GM13976 (cell line): ENCODE data around the gene CUEDC2.

ENCODE experiments used
- DNase-seq: peaks from one replicate; pipeline ENCODE4 v3.0.0; 2012; ENCODE audit warnings: low spot score
- in situ Hi-C: fragments of 300-500 bp; cut with MboI; formaldehyde crosslinking; loops from one replicate; pipeline ENCODE4 v1.12.0; 2022; ENCODE audit warnings: low sequenced_read_pairs, mixed read lengths, inconsistent platforms; ENCODE audit not compliant: unreplicated experiment
- TF ChIP-seq, protein P1 (sequence below): IDR thresholded peaks from 2 replicates; pipeline ENCODE4 v1.5.1; 2012; ENCODE audit warnings: borderline replicate concordance, mild to moderate bottlenecking; ENCODE audit not compliant: insufficient read depth; ENCODE audit errors: extremely low read depth, missing control alignments, control extremely low read depth

CUEDC2 gene

DNA sequence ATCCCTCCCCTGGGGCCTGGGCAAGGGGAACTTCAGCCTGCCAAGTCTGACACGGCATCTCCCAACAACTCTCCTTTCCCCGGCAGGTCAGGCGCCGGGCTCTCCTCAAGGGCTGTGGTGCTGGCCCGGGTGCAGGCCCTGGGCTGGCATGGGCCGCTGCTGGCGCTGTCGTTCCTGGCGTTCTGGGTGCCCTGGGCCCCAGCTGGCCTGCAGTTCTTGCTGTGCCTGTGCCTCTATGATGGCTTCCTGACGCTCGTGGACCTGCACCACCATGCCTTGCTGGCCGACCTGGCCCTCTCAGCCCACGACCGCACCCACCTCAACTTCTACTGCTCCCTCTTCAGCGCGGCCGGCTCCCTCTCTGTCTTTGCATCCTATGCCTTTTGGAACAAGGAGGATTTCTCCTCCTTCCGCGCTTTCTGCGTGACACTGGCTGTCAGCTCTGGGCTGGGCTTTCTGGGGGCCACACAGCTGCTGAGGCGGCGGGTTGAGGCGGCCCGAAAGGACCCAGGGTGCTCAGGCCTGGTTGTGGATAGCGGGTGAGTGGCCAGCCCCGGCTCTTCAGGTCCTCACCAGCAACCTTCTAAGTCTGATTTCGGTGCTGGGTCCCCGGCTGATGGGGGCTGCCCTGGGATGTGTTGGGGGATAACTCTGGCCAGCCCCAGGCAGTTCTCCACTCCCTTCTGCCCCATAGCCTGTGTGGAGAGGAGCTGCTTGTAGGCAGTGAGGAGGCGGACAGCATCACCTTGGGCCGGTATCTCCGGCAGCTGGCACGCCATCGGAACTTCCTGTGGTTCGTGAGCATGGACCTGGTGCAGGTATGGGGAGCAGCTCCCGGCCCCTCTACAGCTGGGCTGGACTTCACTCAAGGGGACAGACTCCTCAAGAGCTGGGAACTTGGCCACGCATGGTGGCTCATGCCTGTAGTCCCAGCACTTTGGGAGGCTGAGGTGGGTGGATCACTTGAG is 38.5 kb upstream of the CUEDC2 start:
- no peak for DNase-seq
- in situ Hi-C loops: no loop called here
- TF ChIP-seq, protein P1, sequence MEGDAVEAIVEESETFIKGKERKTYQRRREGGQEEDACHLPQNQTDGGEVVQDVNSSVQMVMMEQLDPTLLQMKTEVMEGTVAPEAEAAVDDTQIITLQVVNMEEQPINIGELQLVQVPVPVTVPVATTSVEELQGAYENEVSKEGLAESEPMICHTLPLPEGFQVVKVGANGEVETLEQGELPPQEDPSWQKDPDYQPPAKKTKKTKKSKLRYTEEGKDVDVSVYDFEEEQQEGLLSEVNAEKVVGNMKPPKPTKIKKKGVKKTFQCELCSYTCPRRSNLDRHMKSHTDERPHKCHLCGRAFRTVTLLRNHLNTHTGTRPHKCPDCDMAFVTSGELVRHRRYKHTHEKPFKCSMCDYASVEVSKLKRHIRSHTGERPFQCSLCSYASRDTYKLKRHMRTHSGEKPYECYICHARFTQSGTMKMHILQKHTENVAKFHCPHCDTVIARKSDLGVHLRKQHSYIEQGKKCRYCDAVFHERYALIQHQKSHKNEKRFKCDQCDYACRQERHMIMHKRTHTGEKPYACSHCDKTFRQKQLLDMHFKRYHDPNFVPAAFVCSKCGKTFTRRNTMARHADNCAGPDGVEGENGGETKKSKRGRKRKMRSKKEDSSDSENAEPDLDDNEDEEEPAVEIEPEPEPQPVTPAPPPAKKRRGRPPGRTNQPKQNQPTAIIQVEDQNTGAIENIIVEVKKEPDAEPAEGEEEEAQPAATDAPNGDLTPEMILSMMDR: no peak

DNA sequence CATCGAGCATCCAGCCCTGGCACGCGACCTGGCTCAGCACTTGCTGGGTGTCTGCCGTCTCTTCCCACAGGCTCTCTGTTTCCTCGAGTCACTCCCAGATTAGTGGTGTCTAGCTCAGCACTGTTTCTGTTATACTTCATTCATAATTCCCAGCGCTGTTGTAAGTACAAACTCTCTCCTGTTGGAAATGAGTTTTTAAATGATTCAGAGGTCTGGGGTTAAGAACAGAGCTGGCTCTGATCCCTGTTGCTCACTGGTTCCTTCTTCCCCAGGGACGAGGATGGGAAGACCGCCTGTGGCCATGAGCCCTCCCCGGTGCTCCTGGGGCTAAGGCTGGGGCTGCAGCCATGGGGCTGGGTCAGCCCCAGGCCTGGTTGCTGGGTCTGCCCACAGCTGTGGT is 36.3 kb upstream of the CUEDC2 start:
- in situ Hi-C loops: no loop called here
- no peak for DNase-seq
- TF ChIP-seq, protein P1: no peak

DNA sequence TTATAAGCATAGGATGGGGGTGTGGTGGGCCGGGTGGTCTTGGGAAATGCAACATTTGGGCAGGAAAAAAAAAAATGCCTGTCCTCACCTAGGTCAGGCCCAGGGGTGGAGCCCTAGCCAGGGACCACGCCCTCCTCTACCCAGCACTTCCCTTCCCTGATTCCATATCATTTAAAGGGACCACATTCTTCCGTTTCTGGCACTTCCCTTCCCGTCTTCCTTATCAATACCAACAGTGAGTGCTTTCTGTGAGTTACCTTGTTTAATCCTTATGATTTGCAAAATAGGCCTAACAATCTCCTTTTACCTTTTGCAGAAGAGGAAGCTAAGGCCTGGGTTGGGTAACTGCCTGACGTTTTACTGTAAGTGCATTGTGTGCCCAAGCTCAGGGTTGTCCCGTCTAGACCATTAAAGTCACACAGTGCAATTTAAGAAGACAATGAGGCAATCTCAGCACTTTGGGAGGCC is 35.6 kb upstream of the CUEDC2 start:
- in situ Hi-C loops: no loop called here
- TF ChIP-seq, protein P1: no peak
- no peak for DNase-seq

DNA sequence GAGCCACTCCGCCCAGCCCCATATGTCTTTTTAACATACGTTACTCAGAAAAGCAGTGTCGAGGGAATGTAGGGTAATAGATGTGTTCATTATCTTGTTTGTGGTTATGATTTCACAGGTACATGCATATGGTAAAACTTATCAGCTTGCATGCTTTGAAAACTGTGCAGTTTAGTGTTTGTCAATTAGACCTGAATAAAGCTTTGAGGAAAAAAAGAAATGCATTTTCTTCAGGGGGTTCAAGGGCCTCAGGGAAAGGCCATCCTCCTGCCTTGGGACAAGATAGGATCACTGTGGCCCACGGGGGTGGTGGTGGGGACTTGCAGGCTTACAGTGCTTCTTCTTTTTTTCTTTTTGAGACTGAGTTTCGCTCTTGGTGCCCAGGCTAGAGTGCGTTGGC is 34.9 kb upstream of the CUEDC2 start:
- DNase-seq: no peak
- in situ Hi-C loops: no loop called here
- TF ChIP-seq, protein P1: no peak

DNA sequence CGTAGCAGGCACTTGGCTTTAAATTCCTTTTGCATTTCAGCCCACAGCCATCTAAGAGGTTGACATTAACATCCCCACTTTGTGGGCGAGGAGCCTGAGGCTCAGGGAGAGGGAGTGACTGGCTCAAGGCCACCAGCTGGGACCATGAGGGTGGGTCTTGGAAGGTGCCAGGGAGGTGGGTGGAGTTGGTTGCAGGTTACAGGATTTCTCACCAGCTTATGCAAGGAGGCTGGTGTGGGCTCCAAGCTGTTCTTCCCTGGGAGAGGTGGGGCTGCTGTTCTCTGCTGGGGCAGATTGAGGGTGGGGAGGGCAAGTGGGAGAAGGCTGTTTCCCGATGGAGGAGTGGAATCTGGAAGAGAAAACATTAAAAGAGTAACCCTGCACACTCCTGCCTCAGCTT is 33.1 kb upstream of the CUEDC2 start:
- in situ Hi-C loops: no loop called here
- DNase-seq: no peak
- TF ChIP-seq, protein P1: no peak

DNA sequence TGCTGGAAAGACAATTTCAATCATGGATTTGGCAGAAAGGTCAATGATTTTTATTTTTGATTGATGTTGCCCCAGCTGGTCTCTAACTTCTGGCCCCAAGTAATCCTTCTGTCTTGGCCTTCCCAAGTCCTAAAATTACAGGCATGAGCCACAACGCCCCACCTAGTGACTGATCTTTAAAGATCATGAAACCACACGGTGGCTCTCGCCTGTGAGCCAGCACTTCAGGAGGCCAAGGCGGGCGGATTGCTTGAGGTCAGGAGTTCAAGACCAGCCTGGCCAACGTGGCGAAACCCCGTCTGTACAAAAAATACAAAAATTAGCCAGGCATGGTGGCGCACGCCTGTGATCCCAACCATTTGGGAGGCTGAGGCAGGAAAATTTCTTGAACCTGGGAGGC is 31.6 kb upstream of the CUEDC2 start:
- no peak for DNase-seq
- TF ChIP-seq, protein P1: no peak
- in situ Hi-C loops: no loop called here
